NCI-H2227 (cell line): Measurements from ENCODE around the gene GMPR2.

ENCODE experiments used
- DNase-seq: peaks from one replicate; lab custom pipeline; 2025; ENCODE audit not compliant: unreplicated experiment; lab: John Stamatoyannopoulos, UW

Gene GMPR2

DNA sequence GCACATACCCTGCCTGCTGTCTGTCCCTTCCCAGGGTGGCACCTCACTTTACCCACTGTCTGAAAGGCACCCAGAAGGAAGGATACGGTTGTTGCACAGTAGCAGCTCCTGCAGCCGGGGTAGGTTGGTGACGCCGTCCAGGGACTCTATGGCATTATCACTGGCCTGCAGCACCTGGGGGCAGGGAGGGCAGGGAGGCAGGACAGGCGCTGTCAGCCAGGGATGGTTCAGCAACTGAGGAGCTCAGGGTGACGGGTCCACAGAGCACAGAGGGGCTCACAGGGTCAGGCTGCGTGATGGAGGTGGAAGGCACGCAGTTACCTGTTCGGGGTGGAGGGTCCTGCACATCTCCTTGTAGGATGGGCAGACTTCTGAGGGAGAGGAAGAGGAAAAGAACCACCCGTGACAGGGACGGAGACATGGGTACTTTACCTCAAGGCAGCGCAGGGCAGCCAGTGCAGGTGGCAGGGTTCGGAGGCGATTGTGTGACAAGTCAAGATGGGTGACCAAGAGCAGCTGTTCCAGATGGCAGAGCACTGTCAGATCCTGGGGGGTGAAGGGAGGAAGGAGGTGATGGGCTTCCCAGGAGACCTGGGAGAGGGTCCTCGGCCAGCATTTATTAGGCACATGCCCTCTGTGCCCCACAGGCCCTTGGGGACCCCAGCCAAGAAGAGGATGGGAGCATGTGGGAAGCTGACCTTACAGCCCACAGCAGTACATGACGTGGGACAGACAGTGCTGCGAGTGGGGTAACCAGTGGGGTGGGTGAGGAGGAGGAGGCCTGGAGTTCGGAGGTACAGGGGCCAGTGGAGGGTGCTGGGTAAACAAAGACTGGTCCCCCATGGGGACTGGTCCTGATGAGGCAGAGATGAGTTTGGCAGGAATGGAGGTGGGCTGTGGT lies 33.9 kb downstream of the GMPR2 start:
- DNase-seq = no peak

DNA sequence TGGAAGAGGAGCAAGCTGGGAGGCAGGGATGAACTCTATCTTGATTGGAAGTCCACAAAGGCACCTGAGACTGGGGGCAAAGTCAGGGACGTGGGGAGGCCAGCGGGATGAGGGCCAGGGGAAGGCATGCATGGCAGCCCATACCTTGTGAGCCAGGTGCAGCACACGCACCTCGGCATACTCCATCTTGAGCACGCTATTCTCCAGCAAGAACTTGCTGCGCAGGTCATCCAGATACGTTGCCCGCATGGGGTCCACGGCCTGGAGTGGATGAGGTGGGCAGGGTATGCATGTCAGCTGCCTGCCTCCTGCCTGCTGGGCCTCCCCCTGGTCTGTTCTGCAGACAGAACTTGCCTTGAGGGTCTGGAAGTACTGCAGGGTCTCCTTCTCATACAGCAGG lies 34.8 kb downstream of the GMPR2 start:
- DNase-seq = no peak

DNA sequence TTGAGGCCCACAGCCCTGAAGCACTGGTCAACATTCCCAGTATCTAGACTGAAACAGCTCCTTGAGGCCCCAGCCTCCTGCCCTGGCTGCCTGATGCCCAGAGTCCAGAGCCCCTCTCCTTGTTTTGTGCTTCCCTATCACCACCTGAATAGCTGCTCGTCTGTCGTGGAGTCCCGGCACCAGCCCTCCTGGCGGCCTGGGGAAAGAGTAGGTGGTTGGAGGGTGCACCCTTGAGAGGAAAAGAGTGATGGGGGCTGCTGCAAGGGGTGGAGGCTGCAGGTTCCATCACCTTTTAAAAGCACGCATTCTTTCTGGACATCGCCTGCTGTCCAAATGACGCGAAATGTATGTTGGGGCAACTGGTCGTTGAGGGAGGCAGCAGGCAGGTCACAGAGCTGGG lies 35.5 kb downstream of the GMPR2 start:
- no peak for DNase-seq

DNA sequence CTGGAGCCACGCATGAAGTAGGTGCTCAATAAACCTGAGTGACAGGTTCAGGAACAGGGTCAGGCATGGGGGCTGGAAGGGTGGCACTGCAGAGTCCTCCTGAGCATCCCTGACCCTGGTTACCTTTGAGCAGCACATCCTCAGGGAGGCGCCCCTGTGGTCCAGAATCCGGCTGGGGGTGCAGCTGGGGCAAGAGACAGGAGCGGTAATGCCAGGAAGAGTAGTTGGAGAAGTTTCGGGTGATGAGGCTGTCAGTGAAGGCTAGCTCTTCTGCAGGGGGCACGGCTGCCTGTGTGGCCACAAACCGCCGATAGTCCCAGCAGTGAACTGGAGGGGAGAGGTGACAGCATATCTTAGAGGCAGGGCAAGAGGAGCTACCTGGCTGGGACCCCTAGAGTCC lies 36.6 kb downstream of the GMPR2 start:
- no peak for DNase-seq

DNA sequence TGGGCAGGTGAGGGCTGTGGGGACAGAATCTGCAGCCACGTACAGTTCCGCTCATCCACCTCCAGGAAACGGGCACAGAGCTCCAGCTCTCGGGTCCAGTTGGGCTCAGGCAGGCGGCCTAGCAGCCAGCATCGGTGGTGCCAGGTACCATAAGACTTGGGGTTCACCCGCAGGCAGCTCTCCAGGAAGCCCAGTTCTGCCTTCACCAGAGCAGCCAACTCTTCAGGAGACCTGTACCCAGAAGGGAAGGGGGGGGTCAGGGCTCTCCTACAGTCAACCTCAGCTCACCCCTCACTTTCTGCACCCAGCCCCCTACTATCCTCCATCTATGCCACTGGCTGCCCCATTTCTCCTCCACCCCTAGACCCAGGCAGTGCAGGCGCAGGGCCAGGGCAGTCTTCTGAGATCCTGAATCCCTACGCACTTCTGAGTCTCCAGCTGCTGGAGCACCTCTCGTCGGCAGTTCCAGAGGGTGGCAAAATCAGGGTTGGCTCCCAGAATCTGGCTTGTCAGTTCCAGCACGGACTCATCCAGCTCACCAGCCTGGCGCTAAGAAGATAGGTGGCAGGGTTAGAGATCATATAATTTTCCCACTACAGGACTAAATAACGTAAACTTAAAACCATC lies 37.3 kb downstream of the GMPR2 start:
- no peak for DNase-seq

DNA sequence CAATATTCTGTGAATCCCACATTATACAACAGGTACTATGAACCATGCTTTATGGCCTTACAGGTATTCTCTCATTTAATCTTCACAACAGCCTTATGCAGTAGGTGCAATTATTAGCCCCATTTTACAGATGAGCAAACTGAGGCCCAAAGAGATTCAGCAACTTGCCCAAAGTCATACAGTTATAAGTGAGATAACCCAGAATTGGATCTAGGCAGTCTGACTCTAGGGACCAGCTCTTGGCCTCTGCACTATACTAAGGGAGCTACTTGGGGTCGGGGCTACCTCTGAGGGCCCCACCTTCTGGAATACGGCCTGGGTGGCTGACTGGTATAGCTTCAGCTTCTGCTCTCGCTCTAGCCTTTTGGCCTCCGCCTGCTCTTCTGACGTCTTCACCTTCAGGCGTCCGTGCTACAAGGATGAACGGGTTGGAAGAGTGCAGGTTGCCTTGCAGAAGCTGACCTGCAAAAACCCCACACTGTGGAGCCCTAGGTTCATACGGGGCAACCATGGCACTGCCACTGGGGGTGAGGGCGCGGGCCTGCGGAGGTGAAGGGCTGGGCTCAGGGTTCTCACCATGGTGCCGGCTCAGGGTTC lies 37.9 kb downstream of the GMPR2 start:
- no peak for DNase-seq

DNA sequence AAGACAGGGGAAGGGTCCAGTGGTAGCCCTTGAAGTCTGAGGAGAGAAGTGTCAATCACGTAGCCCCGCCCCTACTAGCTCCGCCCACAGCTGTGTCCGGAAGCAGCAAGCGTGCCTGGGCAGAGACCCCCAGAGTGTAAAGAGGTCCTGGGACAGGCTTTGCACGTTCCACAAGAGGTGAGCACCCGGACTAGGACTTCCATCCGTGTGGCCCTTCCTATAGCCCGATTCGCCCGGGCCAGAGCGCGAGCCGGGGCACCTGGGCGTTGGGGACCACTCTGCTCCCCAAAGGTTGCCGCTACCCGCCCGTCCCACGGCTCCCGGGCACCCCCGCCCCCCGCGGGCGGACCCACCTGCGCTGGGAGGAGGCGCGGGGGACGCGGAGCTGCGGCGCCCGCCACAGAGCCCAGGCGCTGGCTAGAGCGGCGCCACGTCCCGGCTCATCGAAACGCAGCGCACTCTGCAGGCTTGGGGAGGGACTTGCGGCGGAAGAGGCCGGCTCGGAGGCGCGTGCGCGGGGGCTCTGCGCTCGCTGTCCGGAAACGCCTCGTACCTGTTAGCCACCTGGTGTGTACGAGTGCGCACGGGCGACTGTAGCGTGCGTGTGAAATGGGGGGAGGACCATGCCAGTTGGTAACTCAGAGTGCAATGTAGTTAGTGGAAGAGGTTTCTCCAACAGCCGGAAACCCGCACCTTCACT lies 38.6 kb downstream of the GMPR2 start, which contains the start of gene RABGGTA:
RABGGTA (minus strand) TSS at position 464 of the 700 bp plus-strand sequence. CDS start 482 bp downstream, outside the sequence.
- peak; percentile 97 for DNase-seq

DNA sequence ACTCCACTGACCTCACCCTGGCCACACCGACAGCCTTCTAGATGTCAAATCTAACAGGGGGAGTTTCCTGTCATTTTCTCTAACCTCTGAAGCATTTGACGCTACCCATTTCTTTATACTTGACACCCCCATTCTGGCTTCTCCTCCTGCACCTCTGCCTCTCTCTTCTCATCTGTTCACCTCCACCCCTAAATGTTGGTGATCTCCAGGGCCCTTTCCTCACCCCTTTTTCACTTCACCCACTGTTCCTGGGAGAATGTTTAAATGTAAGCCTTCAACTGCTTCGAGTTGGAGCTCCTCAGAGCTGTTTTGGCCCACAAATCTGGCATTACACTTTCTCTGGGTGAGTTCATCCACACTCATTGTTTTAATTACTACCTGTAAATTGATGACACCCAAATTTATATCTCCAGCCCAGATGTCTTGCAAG lies 39.1 kb downstream of the GMPR2 start:
- no peak for DNase-seq

DNA sequence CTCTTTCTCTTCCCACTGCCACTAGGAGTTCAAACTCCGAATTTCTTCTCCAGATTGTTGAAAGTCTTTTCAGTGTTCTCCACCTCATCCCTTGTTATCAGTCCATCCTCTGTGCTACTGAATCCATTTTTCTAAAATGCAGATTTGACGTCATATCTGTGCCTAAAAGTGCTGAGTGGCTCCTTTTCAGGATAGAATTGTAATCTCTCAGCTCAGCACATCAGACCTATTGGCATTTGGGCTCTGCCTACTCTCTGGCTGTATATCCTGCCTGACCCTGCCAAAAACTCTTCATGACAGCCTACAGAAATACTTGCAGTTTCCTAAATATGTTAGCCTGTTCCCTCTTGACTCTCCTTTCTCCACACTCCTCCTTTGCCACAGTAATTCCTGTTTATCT lies 39.7 kb downstream of the GMPR2 start:
- no peak for DNase-seq

DNA sequence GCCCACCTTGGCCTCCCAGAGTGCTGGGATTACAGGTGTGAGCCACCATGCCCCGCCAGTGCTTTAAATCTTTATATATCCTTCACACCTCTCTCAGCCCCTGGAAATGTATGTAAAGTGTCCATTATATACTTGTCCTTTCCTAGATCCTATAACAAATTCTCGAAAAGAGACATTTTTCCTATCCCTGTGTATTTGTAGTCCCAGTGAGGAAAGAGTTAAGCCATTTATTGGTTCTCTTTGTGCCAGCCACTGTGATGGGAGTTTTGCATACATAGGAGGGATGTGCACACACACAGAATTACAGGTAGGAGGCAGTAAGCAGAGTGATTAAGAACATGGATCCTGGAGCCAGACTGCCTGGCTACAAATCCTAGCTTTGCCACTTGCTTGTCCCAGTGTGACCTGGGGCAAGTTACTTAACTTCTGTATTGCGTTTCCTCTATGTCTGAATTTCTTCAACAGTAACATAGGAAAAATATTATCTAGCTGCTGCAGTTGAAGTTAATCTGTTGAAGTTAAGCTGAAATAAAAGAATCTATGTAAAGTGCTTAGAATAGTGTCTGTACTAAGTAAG lies 40.8 kb downstream of the GMPR2 start:
- peak; percentile 6 for DNase-seq

DNA sequence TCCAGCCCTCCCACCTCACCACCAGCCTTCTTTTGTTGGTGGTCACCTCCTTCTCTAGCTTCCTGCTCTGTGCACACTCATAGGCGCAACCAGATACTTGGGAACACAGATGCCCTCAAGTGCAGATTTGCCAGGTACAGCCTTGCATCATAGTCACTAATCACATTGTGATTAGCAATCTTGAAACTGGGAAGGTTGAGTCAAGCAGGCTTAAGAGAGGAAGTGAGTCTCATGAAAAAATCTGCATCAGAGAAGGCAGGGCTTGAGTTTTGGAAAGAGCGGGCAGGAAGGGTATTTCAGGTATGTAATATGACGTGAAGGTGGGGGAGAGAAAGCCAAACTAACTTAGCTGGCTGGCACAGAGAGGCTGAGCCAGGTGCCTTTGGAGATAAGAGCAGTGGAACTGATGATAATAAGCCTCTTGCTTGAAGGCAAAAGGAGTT lies 41.4 kb downstream of the GMPR2 start:
- no peak for DNase-seq

DNA sequence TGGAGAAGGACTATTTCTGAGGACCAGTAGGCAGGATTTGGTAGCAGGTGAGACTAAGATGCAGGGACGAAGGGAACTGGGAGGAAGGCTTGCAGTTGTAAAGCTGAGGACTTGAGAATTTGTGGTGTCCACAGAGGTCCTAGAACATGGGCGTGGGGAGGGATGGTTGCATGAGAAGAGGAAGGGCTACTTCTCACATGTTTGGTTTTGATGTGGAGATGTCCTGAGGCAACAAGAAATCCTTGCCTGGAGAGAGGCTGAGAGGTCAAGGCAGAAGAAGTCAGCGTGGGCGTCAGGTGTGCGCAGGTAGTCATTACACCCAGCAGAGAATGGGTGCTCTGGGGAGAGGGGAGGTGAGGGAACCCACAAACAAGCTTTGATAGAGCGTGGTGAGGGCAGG lies 44.3 kb downstream of the GMPR2 start:
- DNase-seq = no peak

DNA sequence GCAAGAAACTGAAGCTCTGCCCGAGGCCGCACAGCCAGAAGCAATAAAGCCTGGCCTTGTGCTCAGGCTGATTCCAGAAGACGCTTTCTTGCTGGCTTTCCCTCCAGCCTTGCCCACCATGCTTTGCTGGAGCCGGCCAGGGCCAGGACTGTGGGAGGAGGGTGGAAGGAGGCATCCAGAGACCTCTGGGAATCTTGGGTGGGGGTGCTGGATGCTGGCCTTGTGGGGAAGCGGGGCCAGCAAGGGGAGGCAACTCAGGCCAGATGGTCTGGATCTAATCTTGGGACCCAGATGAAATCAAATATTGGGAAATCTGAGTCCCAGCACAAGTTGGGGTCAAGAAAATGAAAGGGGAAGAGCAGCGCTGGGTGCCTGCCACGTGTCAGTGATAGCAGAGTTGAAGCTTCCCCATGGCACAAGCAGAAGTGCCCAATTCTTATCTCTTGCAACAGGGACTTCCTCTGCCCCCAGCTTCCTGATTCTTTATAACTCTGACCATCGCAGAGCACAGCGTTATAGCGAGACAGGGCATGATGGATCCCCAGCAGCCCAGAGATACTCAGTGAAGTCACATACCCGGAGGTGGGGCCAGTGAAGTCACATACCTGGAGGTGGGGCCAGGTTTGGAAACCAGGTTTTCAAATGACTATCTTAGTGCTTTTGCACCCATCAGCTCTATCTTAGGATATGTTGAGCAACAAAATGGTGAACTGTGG lies 45.0 kb downstream of the GMPR2 start:
- DNase-seq = no peak

DNA sequence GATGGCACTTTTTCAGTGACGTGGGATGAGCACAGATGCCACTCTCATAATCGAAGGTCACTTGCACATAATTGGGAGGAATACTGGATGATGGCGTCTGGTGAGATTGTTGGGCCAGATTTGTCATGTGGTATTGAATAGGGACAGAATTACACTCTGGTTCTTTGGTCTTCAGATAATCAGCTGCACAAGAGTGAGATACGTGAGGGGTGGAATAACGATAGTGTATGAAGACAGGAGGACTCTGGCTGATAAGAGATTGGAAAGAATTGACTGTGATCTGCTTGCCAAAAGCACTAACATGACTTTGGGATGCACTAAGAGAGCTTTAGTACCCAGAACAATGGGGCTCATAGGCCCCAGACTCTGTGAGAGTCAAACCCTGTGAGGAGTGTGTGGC lies 45.7 kb downstream of the GMPR2 start:
- DNase-seq = no peak

DNA sequence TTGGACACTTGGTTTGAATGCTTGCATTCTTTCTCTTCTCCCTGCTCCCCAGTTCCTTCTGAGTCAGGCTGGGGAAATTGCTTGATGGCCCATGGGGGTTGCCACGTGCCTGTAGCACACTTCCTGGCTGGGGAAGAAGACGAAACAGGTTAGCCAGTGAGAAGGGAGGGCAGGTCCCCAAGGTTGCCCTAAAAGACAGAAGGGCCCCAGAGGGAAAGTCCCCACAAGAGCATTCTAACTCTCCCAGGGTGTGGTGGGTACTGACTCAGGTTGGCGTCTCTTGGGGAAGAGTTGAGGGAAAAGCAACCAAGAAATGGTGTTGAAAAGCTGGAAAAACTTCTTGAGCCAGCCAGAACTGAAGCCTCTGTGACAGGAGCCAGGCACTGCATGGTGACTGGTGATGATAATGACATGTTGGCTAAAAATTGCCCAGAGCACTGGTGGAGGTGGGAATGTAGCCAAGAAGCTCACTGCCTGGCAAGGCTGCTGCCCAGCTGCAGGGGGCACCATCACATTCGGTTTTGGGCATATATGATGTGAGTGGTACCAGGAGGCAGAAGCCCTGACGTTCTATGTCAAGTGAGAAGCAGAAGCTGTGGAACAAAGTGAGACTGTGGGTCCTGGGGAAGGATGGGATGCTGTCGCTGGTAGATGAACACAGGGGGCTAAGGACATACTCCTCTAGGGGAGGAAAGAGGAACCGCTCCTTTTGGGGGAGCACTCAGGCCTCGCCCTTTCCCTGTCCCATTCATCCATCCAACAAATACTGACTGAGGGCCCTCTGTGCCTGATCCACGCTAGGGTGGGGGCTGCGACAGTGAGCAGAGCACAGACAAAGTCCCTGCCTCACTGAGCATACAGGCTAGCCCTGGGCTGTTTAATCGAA lies 46.8 kb downstream of the GMPR2 start:
- DNase-seq = peak; percentile 4

DNA sequence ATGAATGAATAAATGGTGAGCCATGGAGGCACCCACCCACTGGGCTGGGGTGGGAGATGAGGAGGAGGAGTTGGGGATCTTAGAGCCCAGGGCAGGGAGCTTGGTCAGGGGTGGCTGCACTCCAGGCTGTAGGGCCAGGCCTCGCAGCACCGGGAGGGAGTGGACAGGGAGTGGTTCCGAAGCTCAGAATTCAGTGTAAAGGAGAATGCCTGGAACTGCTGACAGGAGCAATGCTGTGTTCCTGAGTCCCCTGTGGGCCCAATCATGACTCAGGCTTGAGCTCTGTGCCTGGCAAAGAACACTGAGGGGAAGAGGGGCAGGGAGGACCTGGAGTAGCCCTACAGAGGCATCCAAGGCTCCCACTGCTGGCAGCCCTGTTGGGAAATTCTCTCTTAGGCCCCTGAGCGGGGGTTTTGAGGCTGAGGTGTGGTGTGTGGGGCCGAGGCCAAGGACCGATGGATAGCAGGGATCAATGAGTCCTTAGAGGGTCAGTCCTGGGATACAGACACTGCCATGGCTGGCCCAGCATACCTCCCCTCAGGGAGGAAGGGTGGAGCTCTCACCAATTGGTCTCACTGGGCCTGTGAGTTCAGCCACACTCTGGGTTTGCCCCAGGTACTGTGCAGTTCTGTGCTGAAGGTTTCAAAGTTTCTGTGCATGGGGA lies 48.2 kb downstream of the GMPR2 start:
- DNase-seq = no peak

DNA sequence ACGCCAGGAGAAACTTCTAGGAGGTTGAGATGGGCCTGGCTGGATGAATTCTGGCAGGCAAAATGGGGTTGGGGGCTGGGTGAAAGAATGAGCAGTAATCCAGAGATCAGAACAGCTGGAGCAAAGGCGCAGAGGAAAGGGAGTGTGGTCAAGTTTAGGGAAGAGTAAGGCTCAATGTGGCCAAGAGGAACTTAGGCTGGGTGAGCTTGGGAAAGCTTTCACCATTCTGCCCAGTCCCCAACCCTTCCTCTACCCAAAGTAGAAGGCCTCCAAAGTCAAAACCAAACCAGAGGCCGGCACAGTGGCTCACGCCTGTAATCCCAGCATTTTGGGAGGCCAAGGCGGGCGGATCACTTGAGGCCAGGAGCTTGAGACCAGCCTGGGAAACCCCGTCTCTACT lies 48.9 kb downstream of the GMPR2 start:
- no peak for DNase-seq

DNA sequence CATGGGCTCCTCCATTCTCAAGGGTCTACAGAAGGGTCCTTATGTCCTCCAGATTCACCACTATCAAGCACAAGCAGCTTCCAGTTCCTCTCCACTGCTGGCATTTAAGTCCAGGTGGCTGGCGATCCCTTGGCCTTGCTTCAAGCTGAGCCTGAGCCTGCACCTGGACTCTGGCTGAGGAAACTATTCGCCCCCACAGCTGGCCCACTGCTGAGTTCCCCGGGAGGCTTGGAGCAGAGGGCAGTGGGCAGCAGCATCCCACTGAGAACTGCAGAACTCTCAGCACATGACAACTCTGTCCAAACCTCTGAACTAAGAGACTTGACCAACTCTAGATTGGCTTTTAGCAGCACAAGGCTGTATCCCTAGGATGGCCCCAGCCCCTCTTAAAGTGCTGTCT lies 50.0 kb downstream of the GMPR2 start:
- no peak for DNase-seq
